HCT116 (cell line): ENCODE data around the gene ACER1.

Source experiments
- CTCF ChIP-seq, 3 experiments: fragments of 200-600 bp in 1 of 3; sonication (generic) in 1 of 3; IDR thresholded peaks in 2 of 3; conservative IDR thresholded peaks in 1 of 3; 2 replicates each; pipeline ENCODE4 v1.5.1; 2012 to 2017; ENCODE audit warnings: low read depth in 2 of 3, low read length in 2 of 3, antibody characterized with exemption in 1 of 3, borderline replicate concordance in 1 of 3, control low read depth in 1 of 3, mild to moderate bottlenecking in 1 of 3, mixed read lengths in 1 of 3, mixed run types in 1 of 3, moderate library complexity in 1 of 3; ENCODE audit not compliant: insufficient read depth in 1 of 3
- EZH2phosphoT487 ChIP-seq: fragments of 200-600 bp; IDR thresholded peaks from 2 replicates; pipeline ENCODE4 v1.6.1; 2018; ENCODE audit warnings: antibody characterized with exemption, borderline replicate concordance

GRCh38 chr19:6373813-6374108, 40.3 kb upstream of the ACER1 start:
- TF ChIP-seq EZH2phosphoT487 (no peak), CTCF (IDR thresholded peaks at IDR 0.05 in 2 of 3, conservative IDR thresholded peaks at IDR 0.05 in 1 of 3; ENCODE audit: borderline replicate concordance in 1 of 3, insufficient read depth in 1 of 3, low read depth in 2 of 3, low read length in 2 of 3) (no peak)
